NCI-H446 treated with DMSO at 0.1 percent for 48 hours (cell line): ENCODE data around the gene TCERG1.
"Not testable (repeated sequence)": the region's sequence is repeated elsewhere in the genome, so short reads cannot be mapped to it uniquely, and the experiment has no call there.

Experiments
- DNase-seq: peaks from one replicate; lab custom pipeline; 2025; lab: John Stamatoyannopoulos, UW

The TCERG1 gene

DNA sequence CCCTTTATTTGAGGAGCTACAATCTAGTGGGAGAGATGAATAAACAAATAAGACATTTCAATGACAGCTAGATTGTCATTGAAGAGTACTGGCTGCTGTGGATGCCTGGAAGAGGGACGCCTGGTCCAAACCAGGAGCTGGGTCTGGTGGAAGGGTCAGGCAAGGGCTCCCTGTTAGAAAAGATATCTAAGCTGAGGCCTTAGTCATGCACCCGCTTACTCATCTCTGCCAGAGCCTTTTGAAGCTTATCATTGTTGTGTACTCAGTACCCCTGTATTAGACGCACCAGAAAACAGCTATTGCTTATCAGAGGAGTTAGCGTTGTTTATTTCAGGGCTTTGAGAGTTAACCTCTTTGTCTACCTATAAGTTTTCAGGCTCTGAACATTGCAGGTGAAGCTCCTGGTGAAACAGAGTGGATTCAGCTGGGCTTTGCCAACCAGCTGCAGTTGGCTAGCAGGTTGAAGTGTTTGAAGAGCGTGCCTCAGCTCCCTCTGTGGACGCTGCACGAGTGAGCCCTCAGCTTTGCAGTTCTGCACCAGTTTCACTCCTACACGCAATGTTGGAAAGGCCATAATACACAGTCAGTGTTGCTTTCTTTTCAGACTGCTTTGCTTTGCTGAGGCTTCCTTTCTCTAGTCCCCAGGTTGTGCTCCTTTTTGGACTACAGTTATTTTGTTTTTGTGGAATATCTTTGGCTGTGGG, 74.4 kb downstream of the TCERG1 start:
- no peak for DNase-seq

DNA sequence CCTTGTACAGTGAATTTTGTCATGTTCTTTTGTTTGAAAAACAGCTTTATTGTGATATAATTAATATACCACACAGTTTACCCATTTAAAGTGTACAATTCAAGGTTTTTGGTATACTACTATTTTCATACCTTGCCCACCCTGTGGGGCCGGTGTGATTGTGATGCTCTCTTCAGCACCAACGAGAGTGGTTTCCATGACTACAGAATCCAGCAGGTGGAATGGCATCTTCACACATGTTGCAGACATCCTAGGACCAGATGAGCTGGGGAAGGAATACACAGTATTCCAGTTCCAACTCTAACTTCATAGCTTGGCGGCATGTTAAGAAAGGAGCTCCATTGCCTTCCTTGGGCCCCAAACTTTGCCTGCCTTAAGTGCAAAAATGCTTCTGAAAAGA, 76.6 kb downstream of the TCERG1 start:
- DNase-seq, result no peak

DNA sequence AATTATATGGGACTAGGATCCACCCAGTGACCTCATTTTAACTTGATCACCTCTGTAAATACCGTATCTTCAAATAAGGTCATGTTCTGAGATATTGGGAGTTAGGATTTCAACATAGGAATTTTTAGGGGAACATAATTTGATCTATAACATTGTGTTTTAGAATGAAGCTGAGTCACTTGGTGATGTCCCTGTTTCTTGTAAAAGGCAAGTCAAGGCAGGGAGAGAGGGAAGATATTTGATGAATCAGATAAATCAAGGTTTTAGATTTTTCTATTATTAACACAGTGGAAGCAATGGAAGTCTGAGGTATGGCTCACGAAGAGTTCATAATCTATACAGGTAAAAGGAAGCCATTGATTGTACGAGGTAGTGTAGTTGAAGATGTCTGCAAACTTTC, 80.7 kb downstream of the TCERG1 start:
- no peak for DNase-seq

DNA sequence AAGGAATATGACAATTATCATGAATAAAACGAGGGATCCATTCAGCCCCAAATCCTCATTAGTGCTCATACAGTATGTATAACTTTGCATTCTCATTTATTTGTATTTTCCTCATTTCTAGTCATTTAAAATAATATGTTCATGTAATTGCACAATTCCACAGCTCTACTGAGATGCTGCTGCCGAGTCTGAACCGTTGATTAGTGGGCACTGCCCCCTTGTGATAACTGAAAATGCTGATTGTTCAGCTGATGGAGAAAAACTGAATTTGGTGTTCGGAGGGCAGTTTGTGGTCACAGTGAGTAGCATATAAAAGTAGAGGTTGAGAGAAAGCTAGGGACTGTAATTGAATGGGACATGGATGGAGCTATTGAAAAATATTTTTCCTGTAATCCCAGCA, 81.1 kb downstream of the TCERG1 start:
- no peak for DNase-seq

DNA sequence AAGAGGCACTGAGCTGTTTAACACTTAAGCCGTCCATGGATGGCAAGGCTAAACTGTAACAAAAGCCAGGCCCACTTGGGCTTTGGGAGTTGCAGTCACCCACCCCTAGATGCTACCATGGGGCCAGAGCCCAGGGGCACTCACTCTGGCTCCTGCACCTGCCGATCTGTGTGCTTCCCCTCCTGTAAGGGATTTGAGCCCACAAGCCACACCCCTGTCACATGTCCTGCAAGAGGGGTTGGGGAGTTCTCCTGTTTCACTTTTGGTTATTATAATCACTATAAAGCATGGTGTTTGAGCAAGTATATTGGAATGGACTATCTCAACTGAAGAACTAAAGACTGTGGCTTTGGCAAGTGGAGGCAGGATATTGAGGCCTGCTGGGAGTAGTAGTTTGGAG, 82.9 kb downstream of the TCERG1 start:
- DNase-seq, result no peak

DNA sequence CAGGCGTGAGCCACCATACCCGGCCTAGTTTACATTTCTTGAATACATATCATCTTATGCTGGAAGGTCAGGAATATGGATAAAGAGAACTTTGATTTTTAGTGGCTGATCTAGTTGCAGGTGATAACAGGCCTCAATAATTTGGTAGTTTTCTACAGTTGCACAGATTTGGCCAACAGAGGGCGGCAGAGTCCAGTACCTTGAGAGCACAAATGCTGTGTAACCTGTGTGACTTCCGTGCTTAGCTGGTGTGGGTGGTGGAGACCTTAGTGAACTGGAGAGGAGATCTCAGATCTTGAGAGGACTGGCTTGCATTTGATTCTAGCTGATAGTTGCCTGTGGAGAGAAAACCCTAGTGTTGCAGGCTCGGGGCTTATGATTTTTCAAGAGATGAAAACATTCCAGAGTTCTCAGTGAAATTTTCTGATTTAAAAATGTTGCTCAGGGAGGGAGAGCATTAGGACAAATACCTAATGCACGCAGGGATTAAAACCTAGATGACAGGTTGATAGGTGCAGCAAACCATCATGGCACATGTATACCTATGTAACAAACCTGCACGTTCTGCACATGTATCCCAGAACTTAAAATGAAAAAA, 86.2 kb downstream of the TCERG1 start:
- peak; percentile 11 for DNase-seq

DNA sequence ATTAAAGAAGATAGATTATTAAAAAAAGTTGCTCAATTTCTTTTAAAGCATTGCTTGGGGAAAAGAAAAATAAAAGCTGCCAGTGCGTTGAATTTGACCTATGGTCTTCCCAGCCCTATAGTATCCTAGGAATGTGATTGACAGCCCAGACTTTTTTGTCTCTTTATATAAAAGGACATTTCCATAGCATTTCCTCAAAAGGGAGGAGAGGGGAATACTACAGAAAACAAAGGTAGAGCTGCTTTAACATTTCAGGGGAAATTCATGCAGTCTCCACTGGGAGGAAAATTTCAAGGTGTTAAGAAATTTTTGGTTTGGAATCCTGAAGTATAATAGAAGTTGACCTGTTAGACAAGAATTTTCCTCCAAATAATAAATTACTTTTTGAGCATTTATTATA, 86.7 kb downstream of the TCERG1 start:
- DNase-seq, result no peak

DNA sequence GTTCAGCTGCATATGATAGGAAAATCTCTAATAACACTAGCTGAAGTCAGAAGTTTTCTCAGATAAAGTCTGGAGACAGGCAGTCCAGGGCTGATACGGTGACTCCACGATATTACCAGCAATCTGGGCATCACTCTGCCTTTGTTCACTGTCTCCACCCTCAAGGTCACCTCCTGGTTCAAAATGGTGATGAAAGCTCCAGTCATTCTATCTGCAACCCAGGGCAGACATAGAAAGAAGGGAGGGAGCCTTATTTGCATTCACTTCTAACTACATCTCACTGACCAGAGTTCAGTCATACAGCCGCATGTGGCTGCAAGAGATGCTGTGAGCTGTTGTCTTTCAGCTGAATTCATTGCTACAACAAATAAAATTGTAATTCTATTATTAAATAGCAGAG, 91.3 kb downstream of the TCERG1 start:
- DNase-seq, result no peak

DNA sequence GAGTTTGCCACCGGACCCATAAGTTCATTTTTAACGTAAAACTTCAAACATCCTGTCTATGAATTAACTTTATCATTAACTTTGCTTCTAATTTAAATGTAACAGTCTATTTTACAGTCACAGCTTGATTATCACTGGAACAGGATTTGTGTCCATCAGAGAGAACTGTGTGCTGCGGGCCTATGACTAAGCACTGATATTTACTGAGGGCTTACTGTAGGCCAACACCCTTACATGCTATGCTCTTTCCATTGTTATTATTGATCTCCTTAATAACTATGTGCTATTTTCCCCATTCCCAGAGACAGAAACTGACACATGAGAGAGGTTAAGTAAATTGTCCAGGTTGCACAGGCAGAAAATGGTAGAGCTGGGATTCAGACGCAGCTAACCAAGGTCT, 92.8 kb downstream of the TCERG1 start:
- DNase-seq, result no peak

DNA sequence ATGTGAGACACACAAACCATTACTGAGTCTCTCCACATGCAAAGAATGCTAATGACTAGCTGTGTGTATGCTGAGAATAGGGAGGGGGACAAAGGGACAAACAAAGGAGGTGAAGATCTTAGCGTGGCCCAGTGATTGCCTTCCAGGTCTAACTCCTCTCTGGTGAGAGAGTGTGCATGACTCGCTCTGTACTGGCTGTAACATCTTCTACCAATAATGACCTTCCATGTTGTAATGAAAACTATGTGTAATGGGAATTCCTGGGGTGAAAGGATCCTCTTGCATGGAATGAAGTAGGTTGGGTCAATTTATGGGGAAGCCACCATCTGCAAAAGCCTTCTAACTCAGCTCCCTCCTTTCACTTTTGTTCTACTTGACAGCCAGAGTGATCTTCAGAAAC, 93.3 kb downstream of the TCERG1 start:
- no peak for DNase-seq

DNA sequence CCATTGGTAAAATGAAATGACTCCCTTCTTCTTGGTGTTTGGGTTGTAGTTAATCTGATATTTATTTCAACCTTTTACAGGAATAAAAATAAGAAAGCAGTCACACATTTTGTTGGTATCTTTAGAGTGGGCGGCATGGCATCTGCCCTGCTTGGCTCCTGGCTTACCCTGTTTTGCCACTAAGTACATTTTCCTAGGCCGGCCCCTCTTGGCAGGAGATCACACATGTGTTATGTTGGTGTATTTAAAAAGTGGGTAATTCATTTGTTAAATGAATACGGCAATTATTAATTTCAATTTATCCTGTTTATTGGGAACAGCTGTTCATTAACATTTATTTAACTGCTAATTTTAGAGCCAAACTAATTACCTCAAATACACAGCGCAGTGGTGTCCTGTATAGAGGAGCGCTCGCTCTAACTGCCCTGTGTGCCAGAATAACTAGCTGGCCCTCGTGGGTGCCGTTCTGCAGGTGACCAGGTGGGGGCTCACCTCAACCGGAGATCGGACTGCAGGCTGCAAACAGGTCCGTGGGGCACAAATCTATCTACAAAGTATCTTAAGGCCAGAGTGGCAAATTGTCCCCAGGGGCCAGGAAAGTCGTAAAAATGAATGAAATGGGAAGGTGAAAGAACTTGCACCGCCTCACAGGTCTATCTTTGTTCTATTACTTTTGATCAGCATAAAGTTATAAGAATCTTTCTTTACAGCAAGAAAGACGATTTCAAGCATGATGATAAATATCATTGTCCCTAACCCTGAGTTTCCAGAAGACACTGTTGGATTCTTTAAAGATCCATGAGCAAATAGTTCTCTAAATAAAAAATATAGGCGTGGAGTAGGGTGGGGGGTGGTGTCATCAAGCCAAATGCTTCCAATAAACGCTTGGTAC, 95.1 kb downstream of the TCERG1 start:
- DNase-seq, result peak; percentile 80

DNA sequence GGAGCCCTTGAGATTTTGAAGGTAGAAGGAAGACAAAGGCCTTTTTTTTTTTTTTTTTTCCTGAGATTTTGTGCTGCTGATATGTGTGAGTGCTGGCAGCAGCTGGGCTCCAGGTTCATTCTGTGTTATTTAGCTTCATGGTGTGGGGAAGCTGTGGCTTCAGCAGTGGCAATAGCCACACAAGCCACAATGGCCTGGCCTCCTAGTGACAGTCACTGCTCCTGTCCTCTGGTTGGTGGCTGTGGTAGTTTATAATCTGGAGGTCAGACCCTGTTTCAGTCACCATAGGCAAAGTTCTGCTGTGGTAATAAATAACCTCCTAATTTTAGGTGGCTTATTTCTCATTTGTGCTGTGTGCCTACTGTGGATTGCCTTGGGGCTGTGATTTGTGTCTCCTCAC, 97.1 kb downstream of the TCERG1 start:
- DNase-seq, result no peak

DNA sequence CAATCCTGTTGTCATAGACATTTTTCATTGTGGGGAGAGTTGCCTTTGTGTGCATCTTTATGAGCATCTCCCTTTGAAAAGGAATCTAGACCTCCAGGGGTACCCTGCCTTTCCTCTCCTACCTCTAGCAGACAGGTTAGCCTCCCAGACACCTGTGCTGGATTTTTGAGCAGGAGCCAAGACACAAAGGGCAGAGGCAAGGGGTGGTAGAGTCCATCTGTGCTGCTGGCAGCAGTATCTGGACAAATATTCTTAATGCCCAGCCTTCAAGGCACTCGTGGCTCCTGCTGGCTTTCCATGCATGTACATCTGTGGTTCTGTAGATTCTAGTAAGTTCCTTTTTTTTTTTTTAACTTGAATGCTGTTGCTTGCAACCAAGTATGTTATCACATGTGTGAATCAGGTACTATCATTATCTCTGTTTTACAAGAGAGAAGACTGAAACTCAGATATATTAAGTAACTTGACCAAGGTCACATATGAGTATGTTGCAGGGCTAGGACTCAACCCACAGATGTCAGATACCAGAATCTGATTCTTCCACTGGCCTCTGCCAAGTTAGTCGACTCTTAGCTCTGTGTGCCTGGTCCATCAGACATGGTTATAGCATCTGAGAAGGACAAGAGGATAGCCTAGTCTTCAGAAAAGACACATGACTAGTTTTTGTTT, 101.8 kb downstream of the TCERG1 start:
- DNase-seq, result peak; percentile 83

DNA sequence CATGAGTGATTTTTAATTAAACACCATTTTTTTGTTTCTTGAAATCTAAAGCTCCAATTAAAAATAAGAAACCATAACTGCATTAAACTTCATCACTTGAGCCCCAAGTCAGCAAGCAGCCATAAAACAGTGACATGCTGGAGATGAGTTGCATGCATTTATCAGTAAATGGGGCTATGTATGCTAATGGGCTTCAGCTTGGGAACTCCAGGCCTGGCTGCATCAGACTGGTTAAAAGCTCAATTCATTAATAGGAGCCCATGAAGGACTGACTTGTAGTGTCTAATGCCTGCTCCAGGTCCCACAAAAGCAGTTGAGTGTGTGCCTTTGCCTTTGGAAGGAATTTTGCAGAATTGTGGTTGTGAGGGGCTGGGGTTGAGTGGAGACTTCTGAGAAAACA, 102.5 kb downstream of the TCERG1 start:
- no peak for DNase-seq

DNA sequence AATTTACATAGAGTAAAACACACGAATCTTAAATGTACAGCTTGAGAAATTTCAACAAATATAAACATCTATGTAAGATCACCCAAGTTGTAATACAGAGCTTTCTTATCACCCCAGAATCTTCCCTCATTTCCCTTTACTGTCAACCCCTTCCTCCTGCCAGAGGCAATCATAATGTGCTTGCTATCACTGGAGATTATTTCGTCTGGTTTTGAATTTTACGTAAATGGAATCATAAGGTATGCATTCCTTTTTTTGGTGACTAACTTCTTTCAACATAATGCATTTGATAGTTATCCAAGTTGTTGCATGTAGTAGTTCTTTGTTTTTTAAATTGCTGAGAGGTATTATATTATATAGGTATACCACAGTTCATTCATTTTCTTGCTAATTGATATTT, 106.3 kb downstream of the TCERG1 start:
- DNase-seq, result no peak

DNA sequence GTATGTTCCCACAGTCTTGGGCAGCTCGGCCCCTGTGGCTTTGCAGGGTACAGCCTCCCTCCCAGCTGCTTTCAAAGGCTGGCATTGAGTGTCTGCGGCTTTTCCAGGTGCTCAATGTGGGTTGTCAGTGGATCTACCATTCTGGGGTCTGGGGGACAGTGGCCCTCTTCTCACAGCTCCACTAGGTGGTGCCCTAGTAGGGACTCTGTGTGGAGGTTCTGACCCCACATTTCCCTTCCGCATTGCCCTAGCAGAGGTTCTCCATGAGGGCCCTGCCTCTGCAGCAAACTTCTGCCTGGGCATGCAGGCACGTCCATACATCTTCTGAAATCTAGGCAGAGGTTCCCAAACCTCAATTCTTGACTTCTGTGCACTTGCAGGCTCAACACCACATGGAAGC, 109.8 kb downstream of the TCERG1 start:
- not testable (repeated sequence) for DNase-seq

DNA sequence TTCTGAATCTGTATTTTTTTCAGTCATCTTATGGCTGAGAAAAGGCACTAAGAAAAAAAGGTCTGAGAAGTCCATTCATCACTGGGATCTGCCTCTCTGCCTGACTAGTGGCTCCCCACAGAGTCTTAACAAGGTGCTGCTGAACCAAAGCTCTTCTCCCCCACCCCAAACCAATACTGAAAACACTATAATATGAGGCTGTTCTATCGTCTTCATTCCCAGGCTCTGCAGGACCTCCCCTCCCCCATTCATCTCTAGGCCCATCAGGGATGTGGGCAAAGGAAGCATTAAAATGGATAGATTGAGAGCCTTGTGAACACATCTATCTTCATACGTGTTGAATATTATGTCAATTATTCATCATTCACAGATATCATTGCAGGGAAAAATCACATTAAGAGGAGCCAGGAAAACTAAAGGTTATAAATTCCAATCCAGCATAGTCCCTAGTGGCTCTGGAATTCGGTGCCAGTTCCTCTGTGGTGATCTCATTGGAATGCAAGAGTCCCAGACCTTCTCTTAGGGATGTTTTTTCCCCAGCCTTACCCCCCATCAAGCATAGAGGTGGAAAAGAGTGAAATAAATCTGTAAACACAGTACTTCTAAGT, 113.2 kb downstream of the TCERG1 start:
- no peak for DNase-seq
